Erythroblast (primary cell): ENCODE data around the gene GRIN2C.
"Not testable (repeated sequence)": the region's sequence is repeated elsewhere in the genome, so short reads cannot be mapped to it uniquely, and the experiment has no call there.

Experiments
- DNase-seq, 2 experiments: peaks; one replicate each; lab custom pipeline; 2025; lab: John Stamatoyannopoulos, UW
- GATA1 ChIP-seq: IDR thresholded peaks from 2 replicates; pipeline ENCODE4 v1.6.1; 2011; ENCODE audit warnings: low read depth, mild to moderate bottlenecking, control low read depth, low read length, moderate library complexity
- POLR2A ChIP-seq: IDR thresholded peaks from 2 replicates; pipeline ENCODE4 v1.6.1; 2011; ENCODE audit warnings: mild to moderate bottlenecking, low read length

GRIN2C gene

DNA sequence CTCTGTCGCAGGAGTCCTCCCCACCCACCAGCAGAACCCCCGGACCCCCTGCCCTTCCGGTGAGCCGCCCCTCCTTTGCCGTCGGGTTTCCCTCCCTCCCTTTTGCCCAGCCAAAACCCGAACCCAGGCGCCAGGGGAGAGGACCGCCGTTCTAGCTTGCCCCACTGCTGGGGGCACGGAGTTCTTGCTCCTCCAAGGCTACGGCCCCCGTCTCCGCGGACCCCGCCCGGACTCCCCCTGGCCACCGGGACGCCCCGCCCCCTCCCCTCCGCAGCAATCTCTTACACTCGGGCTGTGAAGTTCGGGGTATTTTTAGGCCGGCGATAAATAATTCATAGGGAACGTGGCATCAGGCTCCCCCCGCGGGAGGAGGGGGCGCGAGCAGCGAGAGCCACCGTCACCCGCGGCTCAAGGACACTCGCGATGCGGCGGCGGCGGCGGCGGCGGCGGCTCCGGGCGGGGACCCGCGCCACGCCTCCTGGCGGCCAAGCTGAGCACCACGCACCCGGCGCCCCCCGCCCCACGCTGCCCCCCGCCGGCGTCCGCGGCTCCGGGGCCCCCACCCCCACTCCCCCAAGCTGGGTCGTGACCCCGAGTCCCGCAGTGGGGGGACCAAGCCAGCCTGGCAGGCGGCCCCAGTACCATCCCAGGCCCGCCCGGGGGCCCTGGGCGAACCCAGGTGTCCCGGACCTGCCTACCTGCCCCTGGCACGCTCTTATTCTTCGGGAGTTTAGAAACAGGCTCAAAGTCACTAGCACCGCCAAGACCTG is at the start of gene GRIN2C:
Gene GRIN2C (minus strand): TSS at position 427 of the 770 bp plus-strand sequence. CDS start 4,793 bp downstream, outside the sequence.
- peak in 1 of 2 experiments; percentile 39 for DNase-seq
- no peak for TF ChIP-seq GATA1
- TF ChIP-seq POLR2A, result no peak

GRCh38 chr17:74909097-74909496 is 49.4 kb upstream of the GRIN2C start:
- DNase-seq, result not testable (repeated sequence)

- DNase-seq, result no peak
- TF ChIP-seq POLR2A (no peak), GATA1 (no peak)
These were observed 47.3 kb upstream of the GRIN2C start for GRCh38 chr17:74907012-74907411.

- DNase-seq, result not testable (repeated sequence)
These were observed 46.6 kb upstream of the GRIN2C start for GRCh38 chr17:74906214-74906793.

- TF ChIP-seq POLR2A, result no peak
- TF ChIP-seq GATA1, result no peak
- no peak for DNase-seq
These were observed 45.2 kb upstream of the GRIN2C start for GRCh38 chr17:74904687-74905409.

- TF ChIP-seq GATA1 (no peak), POLR2A (no peak)
- no peak for DNase-seq
These were observed 44.0 kb upstream of the GRIN2C start for GRCh38 chr17:74903671-74904070.

DNA sequence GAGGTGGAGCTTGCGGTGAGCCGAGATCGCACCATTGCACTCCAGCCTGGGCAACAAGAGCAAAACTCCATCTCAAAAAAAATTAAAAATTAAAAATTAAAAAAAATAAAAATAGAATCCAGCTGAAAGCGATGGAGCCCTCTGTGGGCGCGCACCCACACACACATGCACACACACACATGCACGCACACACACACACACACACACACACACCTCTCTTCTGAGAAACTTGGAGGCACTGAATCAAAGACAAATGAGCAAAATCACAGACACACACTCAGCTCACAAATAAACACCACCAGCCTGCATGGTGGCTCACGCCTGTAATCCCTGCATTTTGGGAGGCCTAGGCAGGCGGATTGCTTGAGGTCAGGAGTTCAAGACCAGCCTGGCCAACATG is 43.3 kb upstream of the GRIN2C start:
- no peak for TF ChIP-seq POLR2A
- no peak for TF ChIP-seq GATA1
- no peak for DNase-seq

- TF ChIP-seq POLR2A (no peak), GATA1 (no peak)
- no peak for DNase-seq
These were observed 41.9 kb upstream of the GRIN2C start for GRCh38 chr17:74901353-74902135.

DNA sequence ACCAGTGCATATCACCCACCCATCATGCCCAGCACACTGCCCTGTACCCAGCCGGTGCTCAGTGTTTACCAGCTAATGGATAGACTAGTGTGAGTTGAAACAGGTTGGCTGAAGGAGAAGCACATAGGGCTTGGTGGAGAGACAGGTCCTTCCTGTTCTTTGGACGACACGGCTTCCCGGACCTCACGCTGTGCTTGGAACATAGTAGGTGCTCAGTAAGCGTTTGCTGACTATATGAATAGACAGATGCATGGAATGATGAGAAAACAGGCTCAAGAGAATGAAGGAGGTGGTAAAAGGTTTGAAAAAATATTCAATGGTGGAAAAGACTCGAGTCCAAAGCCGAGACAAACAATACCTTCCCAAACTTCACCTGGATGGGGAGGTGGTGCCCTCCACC is 40.5 kb upstream of the GRIN2C start:
- no peak for DNase-seq
- TF ChIP-seq POLR2A, result no peak
- no peak for TF ChIP-seq GATA1

GRCh38 chr17:74898376-74898946 is 38.8 kb upstream of the GRIN2C start:
- DNase-seq, result no peak
- TF ChIP-seq POLR2A (no peak), GATA1 (no peak)

GRCh38 chr17:74893936-74894671 is 34.4 kb upstream of the GRIN2C start:
- DNase-seq, result no peak
- no peak for TF ChIP-seq GATA1
- no peak for TF ChIP-seq POLR2A

GRCh38 chr17:74892974-74893911 is 33.6 kb upstream of the GRIN2C start, which contains the start of gene FADS6:
Gene FADS6 (minus strand): TSS chr17:74893633. CDS start chr17:74893595, 38 bp downstream.
- TF ChIP-seq POLR2A (no peak), GATA1 (no peak)
- DNase-seq, result no peak
